GM12875 (cell line): Measurements from ENCODE around the gene TRAIP.

ENCODE experiments used
- H3K4me3 ChIP-seq: one replicate; pipeline ENCODE4 v1.5.1; 2011; ENCODE audit warnings: low read depth, low read length, control low read depth
- CTCF ChIP-seq: IDR thresholded peaks from 2 replicates; pipeline ENCODE4 v1.5.1; 2011; ENCODE audit warnings: low read depth, mild to moderate bottlenecking, control low read depth, inconsistent platforms, low read length, moderate library complexity, borderline replicate concordance; ENCODE audit not compliant: insufficient read depth

TRAIP gene

GRCh38 chr3:49794926-49795905 lies 61.1 kb downstream of the TRAIP start:
- no peak for TF ChIP-seq CTCF
- H3K4me3 ChIP-seq: no peak overlapping the region

GRCh38 chr3:49794431-49794830 lies 61.9 kb downstream of the TRAIP start:
- H3K4me3 ChIP-seq: no peak overlapping the region
- no peak for TF ChIP-seq CTCF

GRCh38 chr3:49793486-49794085 lies 62.8 kb downstream of the TRAIP start:
- H3K4me3 ChIP-seq: no peak overlapping the region
- TF ChIP-seq CTCF: no peak

- TF ChIP-seq CTCF: no peak
- no peak overlapping the region for H3K4me3 ChIP-seq
Observed at GRCh38 chr3:49792371-49793150, 63.8 kb downstream of the TRAIP start.

GRCh38 chr3:49791571-49791970 lies 64.8 kb downstream of the TRAIP start:
- H3K4me3 ChIP-seq: no peak overlapping the region
- TF ChIP-seq CTCF: no peak

GRCh38 chr3:49790626-49791411 lies 65.5 kb downstream of the TRAIP start:
- TF ChIP-seq CTCF: no peak
- no peak overlapping the region for H3K4me3 ChIP-seq
